K562 (cell line): ENCODE data around the gene ACSF3. TPM values are rescaled to one million over a fixed set of nuclear protein-coding genes. Genes with fewer than 3 reads are reported as not detected.

ENCODE experiments used
- ATAC-seq: fragments of 200-7000 bp; cut with Tn5 transposase; 3 replicates; pipeline ENCODE4 v1.9.1; 2020; ENCODE audit warnings: moderate library complexity
- BruUV-seq: library from RNA; stranded (reverse); fragments of 400-500 nt; replicated peaks from 2 replicates; lab custom pipeline; 2021; lab: Mats Ljungman, UMichigan
- CTCF ChIA-PET: fragments of 300-600 bp; formaldehyde crosslinking; extraction: SDS; loops from one replicate; lab custom pipeline; 2021; ENCODE audit warnings: low intra/inter-chr PET ratio; lab: Yijun Ruan, JAX
- POLR2A ChIA-PET: fragments of 300-600, 350-650 bp; sonication (Branson Sonifier 250); formaldehyde crosslinking; extraction: SDS; loops from one replicate; lab custom pipeline; 2021; ENCODE audit warnings: antibody characterized with exemption, inconsistent platforms; lab: Yijun Ruan, JAX
- DNase-seq, 4 experiments: peaks; one replicate each; pipeline versions ENCODE4 v3.0.0 to v3.0.0-alpha.2; 2011 to 2018; ENCODE audit warnings: low spot score in 3 of 4, mixed read lengths in 3 of 4; ENCODE audit errors: extremely low read depth in 1 of 4
- FAIRE-seq: peaks from 2 replicates; lab custom pipeline; 2011; peaks lifted over from hg19 to GRCh38; lab: Jason Lieb, UNC
- H2AFZ ChIP-seq: 2 replicates; pipeline ENCODE4 v1.6.0; 2011; ENCODE audit warnings: low read depth, low read length, control low read depth, inconsistent platforms
- H3K27ac ChIP-seq: fragments of 200-600 bp; 3 replicates; pipeline ENCODE4 v1.8.0; 2011; ENCODE audit warnings: low read depth, mild to moderate bottlenecking, control low read depth, inconsistent platforms, low read length, moderate library complexity, mixed read lengths; ENCODE audit errors: extremely low read depth
- H3K27me3 ChIP-seq, 2 experiments: fragments of 300-600 bp in 1 of 2; 2 replicates in 1 of 2; 3 replicates in 1 of 2; pipeline versions ENCODE4 v1.6.0 to v1.8.0; 2011; ENCODE audit warnings: inconsistent platforms in 2 of 2, low read length in 2 of 2, mild to moderate bottlenecking in 1 of 2, mixed read lengths in 1 of 2, moderate library complexity in 1 of 2; ENCODE audit not compliant: control insufficient read depth in 2 of 2, insufficient read depth in 2 of 2
- H3K36me3 ChIP-seq: fragments of 300-600 bp; 3 replicates; pipeline ENCODE4 v1.8.0; 2011; ENCODE audit warnings: mild to moderate bottlenecking, low read length, inconsistent platforms; ENCODE audit not compliant: control insufficient read depth, insufficient read depth
- H3K4me1 ChIP-seq, 2 experiments: fragments of 200-600 bp in 1 of 2; replicated peaks in 1 of 2; 2 replicates in 1 of 2; 3 replicates in 1 of 2; pipeline versions ENCODE4 v1.5.1 to v1.8.0; 2011; ENCODE audit warnings: inconsistent platforms in 2 of 2, low read length in 2 of 2, mild to moderate bottlenecking in 1 of 2, mixed read lengths in 1 of 2, moderate library complexity in 1 of 2; ENCODE audit not compliant: control insufficient read depth in 2 of 2, insufficient read depth in 2 of 2
- H3K4me2 ChIP-seq: 2 replicates; pipeline ENCODE4 v1.6.1; 2011; ENCODE audit warnings: low read length, control low read depth, inconsistent platforms, mixed read lengths; ENCODE audit not compliant: insufficient read depth
- H3K4me3 ChIP-seq: fragments of 200-600 bp; sonication (generic), shearing (Covaris generic); 2 replicates; pipeline ENCODE4 v1.5.1; 2016; ENCODE audit warnings: control low read depth, inconsistent platforms
- H3K79me2 ChIP-seq: fragments of 200-600 bp; 3 replicates; pipeline ENCODE4 v1.8.0; 2011; ENCODE audit warnings: low read length, inconsistent platforms; ENCODE audit not compliant: control insufficient read depth, insufficient read depth
- H3K9ac ChIP-seq, 2 experiments: 2 replicates each; pipeline versions ENCODE4 v1.6.0 to v1.6.1; 2011; ENCODE audit warnings: low read depth in 2 of 2, low read length in 2 of 2, control low read depth in 1 of 2, inconsistent platforms in 1 of 2, mild to moderate bottlenecking in 1 of 2, mixed read lengths in 1 of 2; ENCODE audit not compliant: insufficient read depth in 1 of 2
- H3K9me1 ChIP-seq: one replicate; pipeline ENCODE4 v1.6.0; 2011; ENCODE audit warnings: inconsistent platforms, mild to moderate bottlenecking, low read length, moderate library complexity; ENCODE audit not compliant: control insufficient read depth, insufficient read depth
- H3K9me3 ChIP-seq: replicated peaks from 2 replicates; pipeline ENCODE4 v1.5.1; 2011; ENCODE audit warnings: low read depth, low read length, inconsistent platforms; ENCODE audit not compliant: control insufficient read depth, insufficient read depth
- H4K20me1 ChIP-seq: replicated peaks from 2 replicates; pipeline ENCODE4 v1.6.1; 2011; ENCODE audit warnings: low read length, inconsistent platforms, mixed read lengths; ENCODE audit not compliant: control insufficient read depth, insufficient read depth
- CEBPB ChIP-seq: fragments of 450-650 bp; IDR thresholded peaks from 2 replicates; pipeline ENCODE4 v1.6.1; 2016; ENCODE audit warnings: missing genetic modification characterization, missing compliant biosample characterization
- GABPA ChIP-seq: fragments of 200-800 bp; sonication (Bioruptor generic); conservative IDR thresholded peaks from 2 replicates; pipeline ENCODE4 v1.6.1; 2016; ENCODE audit warnings: low read depth, missing genetic modification characterization, missing compliant biosample characterization
- NR4A1 ChIP-seq, 2 experiments: fragments of 250-450 bp in 1 of 2; fragments of 450-650 bp in 1 of 2; sonication (Bioruptor Pico) in 1 of 2; IDR thresholded peaks; 2 replicates each; pipeline versions ENCODE4 v1.4.0 to v1.6.1; 2016 to 2020; ENCODE audit warnings: mild to moderate bottlenecking in 2 of 2, missing compliant biosample characterization in 1 of 2, missing genetic modification characterization in 1 of 2, moderate library complexity in 1 of 2
- PHB ChIP-seq: fragments of 250-450 bp; sonication (Bioruptor Pico); IDR thresholded peaks from 2 replicates; pipeline ENCODE4 v1.5.0; 2021
- POLR2G ChIP-seq: fragments of 200-400 bp; formaldehyde crosslinking; IDR thresholded peaks from 2 replicates; pipeline ENCODE4 v1.6.1; 2017; ENCODE audit warnings: low read depth, mild to moderate bottlenecking, antibody characterized with exemption, low read length, moderate library complexity
- POU5F1 ChIP-seq: fragments of 150-350 bp; IDR thresholded peaks from 2 replicates; pipeline ENCODE4 v1.6.1; 2014; ENCODE audit warnings: borderline replicate concordance, low read length, low read depth, mild to moderate bottlenecking; ENCODE audit not compliant: partially characterized antibody
- SIX5 ChIP-seq, 2 experiments: IDR thresholded peaks; 2 replicates each; pipeline ENCODE4 v1.6.1; 2011; ENCODE audit warnings: low read length in 2 of 2, borderline replicate concordance in 1 of 2, low read depth in 1 of 2, mild to moderate bottlenecking in 1 of 2, moderate library complexity in 1 of 2; ENCODE audit not compliant: insufficient read depth in 1 of 2
- TFAM ChIP-seq: fragments of 250-450 bp; sonication (Bioruptor Pico); conservative IDR thresholded peaks from 2 replicates; pipeline ENCODE4 v1.5.0; 2021; ENCODE audit warnings: mild to moderate bottlenecking, moderate library complexity
- ZNF174 ChIP-seq: fragments of 250-450 bp; sonication (Bioruptor Pico); IDR thresholded peaks from 2 replicates; pipeline ENCODE4 v1.4.0; 2020; ENCODE audit warnings: mild to moderate bottlenecking
- ZNF445 ChIP-seq: fragments of 250-450 bp; sonication (Bioruptor Pico); IDR thresholded peaks from 2 replicates; pipeline ENCODE4 v1.4.0; 2020; ENCODE audit warnings: low read depth, mild to moderate bottlenecking, moderate library complexity
- WGBS: fragments of 100-300 bp; shearing (Covaris generic); methylation state at CpG from one replicate; pipeline ENCODE4 v1.1.6; 2016; ENCODE audit warnings: low coverage, mixed read lengths; ENCODE audit not compliant: insufficient coverage; ENCODE audit errors: missing lambda C conversion rate; 5-methylcytosine and 5-hydroxymethylcytosine counted together
- in situ Hi-C: fragments of 300-500 bp; cut with MboI; formaldehyde crosslinking; loops from 4 replicates; pipeline ENCODE4 v1.15.0; 2018; ENCODE audit warnings: inconsistent platforms, mixed read lengths
- intact Hi-C: fragments of 100-400 bp; cut with micrococcal nuclease; formaldehyde crosslinking; loops from 2 replicates; pipeline ENCODE4 v1.14.2; 2022
- polyA plus RNA-seq, 8 experiments: library from polyadenylated mRNA; depleted of rRNA in 4 of 8; stranded (reverse) in 5 of 8; unstranded in 3 of 8; fragments of >200 nt; fragmentation: Nextera tagmentation in 2 of 8; fragmentation: Illumina TruSeq in 1 of 8; extraction: Ambion mirVana in 2 of 8; extraction: Trizol in 1 of 8; gene quantifications; 2 replicates each; pipeline versions ENCODE4 v1.2.1 to v1.2.3, GENCODE V29; 2011 to 2014; ENCODE audit warnings: inconsistent platforms in 1 of 8, missing spikeins in 1 of 8
- total RNA-seq, 7 experiments: library from RNA; depleted of rRNA in 6 of 7; stranded (reverse); fragments of >200 nt in 6 of 7; fragmentation: Illumina TruSeq in 2 of 7; extraction: Trizol in 2 of 7; gene quantifications; 2 replicates each; pipeline versions ENCODE4 v1.2.1 to v1.2.3, GENCODE V29; 2011 to 2021; ENCODE audit warnings: low replicate concordance in 1 of 7
- TF ChIP-seq, protein P1 (sequence below): sonication (generic); formaldehyde crosslinking; IDR thresholded peaks from 2 replicates; pipeline ENCODE4 v1.8.1; 2023; ENCODE audit warnings: mild to moderate bottlenecking, missing genetic modification reagents

ACSF3 gene
- total and polyA plus RNA-seq, 9 of the 15 experiments (the other 6 are each of a cell fraction or from before 2014, with no cell fraction given), result 0.77 to 32.8 (median 14.7) TPM

DNA sequence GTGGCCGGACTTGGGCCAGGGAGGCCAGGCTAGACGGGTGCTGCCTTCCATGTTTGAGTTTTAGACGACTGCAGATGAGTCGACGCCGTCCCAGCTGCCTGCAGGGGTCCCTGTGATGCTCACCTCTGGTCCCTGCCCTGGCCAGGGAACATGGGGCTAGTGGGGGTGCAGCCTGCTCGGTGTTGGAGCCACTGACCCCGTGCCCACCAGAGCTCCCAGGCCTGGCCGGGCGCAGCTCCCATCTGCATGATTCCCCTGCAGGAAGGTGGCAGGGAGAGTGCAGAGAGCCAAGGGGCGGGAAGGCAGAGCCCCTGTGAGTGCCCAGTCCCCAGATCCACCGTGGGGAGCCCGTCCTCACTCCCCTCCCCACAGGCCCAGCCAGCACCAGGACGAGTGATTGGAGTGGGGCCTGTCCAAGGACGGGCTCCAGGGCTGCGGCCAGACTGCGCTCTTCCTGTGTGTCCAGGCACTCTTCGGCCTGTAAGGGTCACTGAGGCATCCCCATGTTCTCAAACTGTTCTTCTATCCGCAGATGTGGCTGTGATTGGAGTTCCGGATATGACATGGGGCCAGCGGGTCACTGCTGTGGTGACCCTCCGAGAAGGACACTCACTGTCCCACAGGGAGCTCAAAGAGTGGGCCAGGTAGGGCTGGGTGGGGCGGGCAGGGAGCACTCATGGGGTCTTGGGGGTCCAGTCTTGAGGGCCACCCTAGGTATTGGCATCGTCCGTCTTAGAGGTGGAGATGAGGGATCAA lies 51.9 kb downstream of the ACSF3 start (continued):
- TF ChIP-seq, protein P1, sequence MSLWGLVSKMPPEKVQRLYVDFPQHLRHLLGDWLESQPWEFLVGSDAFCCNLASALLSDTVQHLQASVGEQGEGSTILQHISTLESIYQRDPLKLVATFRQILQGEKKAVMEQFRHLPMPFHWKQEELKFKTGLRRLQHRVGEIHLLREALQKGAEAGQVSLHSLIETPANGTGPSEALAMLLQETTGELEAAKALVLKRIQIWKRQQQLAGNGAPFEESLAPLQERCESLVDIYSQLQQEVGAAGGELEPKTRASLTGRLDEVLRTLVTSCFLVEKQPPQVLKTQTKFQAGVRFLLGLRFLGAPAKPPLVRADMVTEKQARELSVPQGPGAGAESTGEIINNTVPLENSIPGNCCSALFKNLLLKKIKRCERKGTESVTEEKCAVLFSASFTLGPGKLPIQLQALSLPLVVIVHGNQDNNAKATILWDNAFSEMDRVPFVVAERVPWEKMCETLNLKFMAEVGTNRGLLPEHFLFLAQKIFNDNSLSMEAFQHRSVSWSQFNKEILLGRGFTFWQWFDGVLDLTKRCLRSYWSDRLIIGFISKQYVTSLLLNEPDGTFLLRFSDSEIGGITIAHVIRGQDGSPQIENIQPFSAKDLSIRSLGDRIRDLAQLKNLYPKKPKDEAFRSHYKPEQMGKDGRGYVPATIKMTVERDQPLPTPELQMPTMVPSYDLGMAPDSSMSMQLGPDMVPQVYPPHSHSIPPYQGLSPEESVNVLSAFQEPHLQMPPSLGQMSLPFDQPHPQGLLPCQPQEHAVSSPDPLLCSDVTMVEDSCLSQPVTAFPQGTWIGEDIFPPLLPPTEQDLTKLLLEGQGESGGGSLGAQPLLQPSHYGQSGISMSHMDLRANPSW (CRISPR knock-in tag), result no peak
- TF ChIP-seq CEBPB (no peak), PHB (CRISPR knock-in tag) (no peak), TFAM (no peak), ZNF445 (CRISPR knock-in tag) (no peak)

DNA sequence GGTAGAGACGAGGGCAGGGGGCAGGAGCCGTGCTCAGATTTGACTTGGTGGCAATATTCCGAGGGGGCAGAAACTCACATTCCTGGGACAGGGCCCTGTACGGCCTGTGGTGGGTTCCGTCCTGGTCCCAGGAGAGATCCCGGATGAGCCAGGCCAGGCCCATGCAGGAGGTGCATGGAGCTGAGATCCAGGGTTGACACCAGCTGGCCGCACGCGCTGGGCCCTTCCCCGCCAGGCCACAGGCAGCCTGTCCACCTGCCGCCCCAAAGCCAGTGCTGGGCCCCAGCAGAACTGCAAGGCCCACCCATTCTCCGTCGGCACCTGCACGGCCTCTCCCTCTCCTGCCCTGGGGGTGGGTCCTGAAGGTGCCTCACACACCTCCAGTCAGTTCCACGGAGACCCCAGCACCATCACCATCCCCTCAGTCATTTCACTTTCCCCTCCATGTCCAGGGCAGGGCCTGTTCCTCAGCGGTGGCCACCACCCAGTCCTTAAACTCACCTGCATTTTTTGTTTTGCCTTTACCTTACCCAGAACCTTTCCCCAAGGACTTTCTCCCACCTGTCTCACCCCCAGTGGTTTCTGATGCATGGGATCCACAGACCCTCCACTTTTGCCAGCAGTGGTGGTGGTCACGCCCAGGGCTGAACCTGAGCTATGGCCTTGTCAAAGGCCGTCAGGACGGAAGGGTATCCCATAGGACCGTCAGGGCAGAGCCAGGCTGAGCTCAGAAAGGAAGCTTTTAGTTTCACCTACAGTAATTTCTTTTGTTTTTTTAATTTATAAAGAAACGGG lies 52.8 kb downstream of the ACSF3 start:
- Histone ChIP-seq H3K27me3 (no peaks in the 10 kb centered on the region), H3K4me2 (no peak overlapping the region), H3K79me2 (no peaks in the 10 kb centered on the region), H3K9ac (no peak overlapping the region), H3K4me3 (no peak overlapping the region), H2AFZ (no peak overlapping the region), H3K36me3 (peaks cover 56% of the 10 kb centered on the region; the same call in 2 of the 3 replicates), H3K9me3 (peaks cover 5% of the 10 kb centered on the region), H3K27ac (no peak overlapping the region), H3K9me1 (no peaks in the 10 kb centered on the region), H4K20me1 (no peaks in the 10 kb centered on the region), H3K4me1 (peaks cover 0 to 15% of the 10 kb centered on the region in 2 experiments; a peak in 2 of 5 replicates)
- in situ Hi-C loops, result no loop called here
- no peak for ATAC-seq
- TF ChIP-seq ZNF174 (CRISPR knock-in tag) (no peak), GABPA (no peak), SIX5 (IDR thresholded peaks at IDR 0.05; ENCODE audit: borderline replicate concordance in 1 of 2, insufficient read depth in 1 of 2, low read depth in 1 of 2, low read length in 2 of 2) (no peak), NR4A1 (CRISPR knock-in tag; IDR thresholded peaks at IDR 0.05) (no peak), NR4A1 (tag; IDR thresholded peaks at IDR 0.05) (no peak), POU5F1 (no peak), POLR2G (0 out of 2 replicates have a peak, but pooled peaks have one; percentile 19)
- CTCF ChIA-PET, result no interaction called here
- no TSS peak for BruUV-seq
- WGBS, result 100% methylated on average over 11 of the region's 21 CpGs
- intact Hi-C loops, result no loop called here
- no peak for FAIRE-seq
- POLR2A ChIA-PET, result interaction anchor here (0.5 to 0.6 kb wide), 2 partner anchors 9 to 321 kb away, joined by 3 to 4 read pairs; no protein-coding TSS in a partner anchor
- no peak for DNase-seq
